HL-60 (cell line): ENCODE measurements around the gene FGFR3.

ENCODE experiments used
- CTCF ChIP-seq: IDR thresholded peaks from one replicate; pipeline ENCODE4 v1.5.1; 2011; ENCODE audit warnings: low read length, control low read depth, inconsistent platforms; ENCODE audit not compliant: insufficient read depth
- GABPA ChIP-seq: IDR thresholded peaks from 2 replicates; pipeline ENCODE4 v1.6.1; 2012; ENCODE audit warnings: low read depth
- POLR2AphosphoS5 ChIP-seq: IDR thresholded peaks from 2 replicates; pipeline ENCODE4 v1.6.1; 2012; ENCODE audit warnings: low read depth
- REST ChIP-seq: IDR thresholded peaks from 2 replicates; pipeline ENCODE4 v1.6.1; 2012; ENCODE audit warnings: low read depth; ENCODE audit not compliant: insufficient replicate concordance
- SPI1 ChIP-seq: IDR thresholded peaks from 2 replicates; pipeline ENCODE4 v1.6.1; 2012; ENCODE audit warnings: low read depth, mild to moderate bottlenecking, borderline replicate concordance

GRCh38 chr4:1787411-1788077, 5.5 kb upstream of the FGFR3 start:
- TF ChIP-seq POLR2AphosphoS5 (no peak), CTCF (no peak), SPI1 (no peak), REST (no peak), GABPA (no peak)
